SH-SY5Y (cell line): ENCODE measurements around the gene SLC35B3.

Source experiments
- GATA2 ChIP-seq: IDR thresholded peaks from 2 replicates; pipeline ENCODE4 v1.6.1; 2011; ENCODE audit warnings: mild to moderate bottlenecking, low read depth, low read length
- GATA3 ChIP-seq: IDR thresholded peaks from 2 replicates; pipeline ENCODE4 v1.6.1; 2011; ENCODE audit warnings: low read depth, mild to moderate bottlenecking, low read length, moderate library complexity

GRCh38 chr6:8483650-8484049 lies 48.3 kb upstream of the SLC35B3 start:
- TF ChIP-seq GATA2 (no peak), GATA3 (no peak)
